ENCODE data around the gene EGFL7. TPM values are rescaled to one million over a fixed set of nuclear protein-coding genes. Genes with fewer than 3 reads are reported as not detected.

EGFL7 gene
- polyA plus RNA-seq, 3 donors: 34.4 to 456 (median 158) TPM

DNA sequence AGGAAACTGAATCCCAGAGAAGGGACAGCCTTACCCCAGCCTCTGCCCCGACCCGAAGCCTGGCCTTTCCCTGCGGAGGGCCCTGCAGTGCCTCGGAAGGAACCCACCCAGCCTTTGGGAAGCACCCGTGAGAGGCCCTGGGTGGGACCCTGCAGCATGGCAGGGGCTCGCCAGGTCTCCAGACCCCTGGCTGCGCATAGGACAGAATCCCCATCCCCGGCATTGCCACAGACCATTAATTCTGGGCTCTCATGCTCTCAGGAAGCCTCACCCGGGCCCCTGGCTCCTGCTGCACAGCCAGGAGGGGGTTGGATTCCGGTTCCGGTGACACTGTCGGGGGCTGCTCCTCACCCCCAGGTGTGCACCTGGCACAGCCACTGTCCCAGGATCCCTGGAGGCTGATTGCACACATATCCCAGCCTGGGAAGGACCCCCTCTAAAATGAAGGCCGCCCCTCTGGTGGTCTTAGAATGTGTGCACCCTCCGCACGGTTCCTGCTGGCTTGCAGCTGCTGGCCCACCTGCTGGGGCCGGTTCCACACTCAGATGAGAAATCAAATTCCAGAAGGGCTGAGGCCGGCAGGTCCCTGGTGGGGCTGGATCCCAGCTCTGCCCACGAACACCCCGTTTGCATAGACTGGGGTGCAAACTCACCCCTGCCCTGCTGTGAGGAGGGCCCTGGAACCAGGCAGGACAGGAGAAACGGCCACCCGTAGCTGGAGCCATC is 4.7 kb downstream of the EGFL7 start:
- WGBS, 3 donors: 45 to 73% (median 55%) methylated on average over 20 to 21 of the region's 21 CpGs

DNA sequence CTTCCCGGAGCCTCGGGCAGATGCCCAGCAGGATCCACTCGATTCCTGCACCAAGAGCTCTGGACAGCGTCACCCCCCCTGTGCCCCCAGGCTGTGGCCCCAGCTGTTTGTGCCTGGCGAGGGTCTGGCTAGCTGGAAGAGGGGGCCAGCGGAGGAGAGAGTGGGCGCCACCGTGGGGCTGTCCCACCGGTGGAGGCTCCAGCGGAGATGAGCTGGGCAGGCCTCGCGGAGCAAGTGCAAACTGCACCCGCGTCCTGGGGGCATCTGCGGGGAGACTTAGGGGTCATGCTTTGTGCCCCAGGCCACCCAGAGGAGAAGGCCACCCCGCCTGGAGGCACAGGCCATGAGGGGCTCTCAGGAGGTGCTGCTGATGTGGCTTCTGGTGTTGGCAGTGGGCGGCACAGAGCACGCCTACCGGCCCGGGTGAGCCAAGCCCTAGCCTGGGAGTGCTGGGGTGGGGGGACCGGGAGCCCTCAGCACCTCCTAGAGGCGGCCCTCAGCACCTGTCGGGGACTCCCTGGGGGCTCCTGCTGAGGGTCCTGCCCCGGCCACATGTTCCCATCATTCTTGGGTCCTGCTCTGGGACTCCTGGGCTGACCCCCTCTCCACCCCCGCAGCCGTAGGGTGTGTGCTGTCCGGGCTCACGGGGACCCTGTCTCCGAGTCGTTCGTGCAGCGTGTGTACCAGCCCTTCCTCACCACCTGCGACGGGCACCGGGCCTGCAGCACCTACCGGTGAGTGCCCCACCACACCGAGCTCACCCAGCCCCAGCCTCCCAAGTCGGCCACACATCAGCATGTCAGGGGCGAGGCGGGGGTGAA is 5.4 kb downstream of the EGFL7 start:
- no peak overlapping the region for H3K27ac ChIP-seq (ENCODE audit: low read depth, low read length)
- 52 to 64% (median 59%) methylated on average over 40 of the region's 40 CpGs for WGBS, 3 donors

More for the DNA sequence above, 4.7 kb downstream of the EGFL7 start:
- no peak overlapping the region for H3K27ac ChIP-seq (ENCODE audit: low read depth, low read length)

DNA sequence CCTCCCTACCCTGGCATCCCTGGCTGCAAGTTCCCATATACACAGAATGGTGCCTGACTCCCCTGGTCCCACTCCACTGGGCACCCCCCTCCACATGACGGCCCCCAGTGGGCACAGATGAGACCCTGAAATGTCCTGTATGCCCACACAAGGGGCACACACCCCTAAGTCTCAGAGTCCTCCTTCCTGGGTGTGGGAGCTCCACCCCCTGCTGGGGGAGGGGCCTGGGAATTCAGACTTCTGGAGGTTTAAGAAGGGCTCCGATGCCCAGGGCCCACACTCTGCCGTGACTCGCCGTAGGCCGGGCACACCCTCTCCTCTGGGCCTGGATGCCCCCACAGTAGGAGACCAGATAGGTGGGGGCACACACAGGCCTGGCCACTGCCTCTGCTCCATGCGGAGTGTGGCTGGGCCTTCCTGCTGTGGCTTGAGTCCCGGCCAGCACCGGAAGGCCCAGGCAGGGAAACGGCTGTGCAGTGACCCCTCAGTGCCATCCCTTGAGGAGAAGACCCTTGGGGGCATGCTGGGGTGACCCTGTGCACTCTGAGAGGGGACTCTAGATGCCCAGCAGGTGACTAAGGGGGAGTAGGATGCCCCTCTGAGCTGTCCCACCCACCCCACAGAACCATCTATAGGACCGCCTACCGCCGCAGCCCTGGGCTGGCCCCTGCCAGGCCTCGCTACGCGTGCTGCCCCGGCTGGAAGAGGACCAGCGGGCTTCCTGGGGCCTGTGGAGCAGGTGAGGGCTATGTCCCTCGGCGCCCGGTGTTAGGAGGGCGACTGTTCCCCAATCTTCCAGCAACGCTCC is 6.5 kb downstream of the EGFL7 start:
- H3K27ac ChIP-seq (ENCODE audit: low read depth, low read length): no peak overlapping the region
- 52 to 62% (median 55%) methylated on average over 23 of the region's 23 CpGs for WGBS, 3 donors

DNA sequence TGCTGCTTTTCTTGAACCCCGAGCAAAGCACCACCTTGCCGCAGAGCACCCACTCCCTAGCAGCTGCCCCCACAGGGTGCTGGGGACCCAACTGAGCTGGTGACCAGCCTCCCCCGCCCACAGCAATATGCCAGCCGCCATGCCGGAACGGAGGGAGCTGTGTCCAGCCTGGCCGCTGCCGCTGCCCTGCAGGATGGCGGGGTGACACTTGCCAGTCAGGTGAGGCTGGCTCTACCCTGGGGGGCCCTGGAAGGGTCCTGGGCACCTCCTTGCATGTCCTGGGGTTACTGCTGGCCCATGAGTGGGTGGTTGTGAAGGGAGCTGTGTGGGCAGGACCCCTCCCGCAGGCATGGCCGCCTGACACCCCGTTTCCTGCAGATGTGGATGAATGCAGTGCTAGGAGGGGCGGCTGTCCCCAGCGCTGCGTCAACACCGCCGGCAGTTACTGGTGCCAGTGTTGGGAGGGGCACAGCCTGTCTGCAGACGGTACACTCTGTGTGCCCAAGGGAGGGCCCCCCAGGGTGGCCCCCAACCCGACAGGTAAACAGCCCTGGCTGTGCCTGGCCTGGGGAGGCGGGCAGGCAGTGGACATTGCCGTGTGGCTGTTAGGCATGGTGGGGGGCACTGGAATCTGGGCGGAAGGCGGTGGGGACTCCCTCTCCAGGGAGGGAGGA is 7.2 kb downstream of the EGFL7 start:
- WGBS, 3 donors: 39 to 48% (median 48%) methylated on average over 23 of the region's 23 CpGs
- no peak overlapping the region for H3K27ac ChIP-seq (ENCODE audit: low read depth, low read length)

DNA sequence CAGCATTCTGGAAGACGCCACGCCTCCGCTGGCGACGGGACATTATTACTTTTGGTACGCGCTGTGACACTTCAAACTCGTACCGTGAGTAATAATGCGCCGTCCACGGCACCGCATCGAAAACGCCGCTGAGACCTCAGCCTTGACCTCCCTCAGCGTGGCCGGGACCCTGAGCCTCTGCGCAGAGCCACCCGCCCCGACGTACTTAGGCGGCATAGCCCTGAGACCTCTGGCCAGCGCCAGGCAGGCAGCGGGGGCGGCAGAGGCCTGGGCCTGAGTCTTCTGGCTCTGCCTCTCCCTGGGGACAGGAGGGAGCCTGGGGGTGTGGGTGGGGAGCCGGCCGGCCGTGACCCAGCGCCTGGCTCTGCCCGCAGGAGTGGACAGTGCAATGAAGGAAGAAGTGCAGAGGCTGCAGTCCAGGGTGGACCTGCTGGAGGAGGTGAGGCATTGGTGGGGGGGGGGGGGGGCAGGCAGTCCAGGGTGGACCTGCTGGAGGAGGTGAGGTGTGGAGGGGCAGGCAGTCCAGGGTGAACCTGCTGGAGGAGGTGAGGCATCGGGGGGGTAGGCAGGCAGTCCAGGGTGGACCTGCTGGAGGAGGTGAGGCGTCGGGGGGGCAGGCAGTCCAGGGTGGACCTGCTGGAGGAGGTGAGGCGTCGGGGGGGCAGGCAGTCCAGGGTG is 8.0 kb downstream of the EGFL7 start:
- 61 to 67% (median 61%) methylated on average over 34 to 36 of the region's 36 CpGs for WGBS, 3 donors

DNA sequence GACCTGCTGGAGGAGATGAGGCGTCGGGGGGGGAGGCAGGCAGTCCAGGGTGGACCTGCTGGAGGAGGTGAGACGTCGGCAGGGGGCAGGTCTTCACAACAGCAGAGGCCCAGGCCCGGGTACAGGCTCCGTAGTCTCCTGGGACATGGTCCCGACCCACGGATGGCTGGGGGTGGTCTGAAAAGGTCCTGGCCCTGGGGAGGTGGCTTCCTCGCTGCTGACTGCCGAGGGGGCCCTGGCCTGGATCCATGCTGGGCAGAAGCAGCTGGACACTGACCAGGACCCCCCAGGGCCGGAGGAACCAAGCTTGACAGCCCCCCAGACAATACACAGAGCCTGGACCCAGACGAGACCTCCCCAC is 8.5 kb downstream of the EGFL7 start:
- WGBS, 3 donors: 15 to 41% (median 33%) methylated on average over 8 to 12 of the region's 12 CpGs
- no peak overlapping the region for H3K27ac ChIP-seq (ENCODE audit: low read depth, low read length)

More for the DNA sequence above, 8.0 kb downstream of the EGFL7 start:
- no peak overlapping the region for H3K27ac ChIP-seq (ENCODE audit: low read depth, low read length)

DNA sequence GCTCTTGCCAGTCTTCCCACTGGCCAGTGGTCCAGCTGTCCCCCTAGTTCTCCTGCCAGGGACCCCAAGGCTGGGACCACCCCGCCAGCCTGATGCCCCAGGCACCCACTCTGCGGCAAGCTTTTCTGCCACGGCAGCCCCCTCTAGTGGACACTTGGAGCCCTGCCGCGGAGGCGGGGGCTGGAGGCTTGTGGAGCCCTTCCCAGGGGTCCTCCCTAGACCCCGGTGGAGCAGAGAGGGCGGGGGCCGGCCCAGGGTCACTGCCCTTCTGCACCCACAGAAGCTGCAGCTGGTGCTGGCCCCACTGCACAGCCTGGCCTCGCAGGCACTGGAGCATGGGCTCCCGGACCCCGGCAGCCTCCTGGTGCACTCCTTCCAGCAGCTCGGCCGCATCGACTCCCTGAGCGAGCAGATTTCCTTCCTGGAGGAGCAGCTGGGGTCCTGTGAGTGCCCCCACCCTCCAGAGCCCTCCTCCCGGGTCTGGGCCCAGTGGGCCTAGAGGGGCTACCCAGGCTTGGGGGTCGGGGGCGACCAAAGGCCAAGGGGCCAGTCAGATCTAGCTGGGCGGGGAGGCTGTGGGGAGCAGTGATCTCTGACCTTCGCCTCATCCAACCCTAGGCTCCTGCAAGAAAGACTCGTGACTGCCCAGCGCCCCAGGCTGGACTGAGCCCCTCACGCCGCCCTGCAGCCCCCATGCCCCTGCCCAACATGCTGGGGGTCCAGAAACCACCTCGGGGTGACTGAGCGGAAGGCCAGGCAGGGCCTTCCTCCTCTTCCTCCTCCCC is 9.1 kb downstream of the EGFL7 start:
- WGBS, 3 donors: 38 to 56% (median 48%) methylated on average over 23 to 27 of the region's 27 CpGs
- H3K27ac ChIP-seq (ENCODE audit: low read depth, low read length): no peak overlapping the region

DNA sequence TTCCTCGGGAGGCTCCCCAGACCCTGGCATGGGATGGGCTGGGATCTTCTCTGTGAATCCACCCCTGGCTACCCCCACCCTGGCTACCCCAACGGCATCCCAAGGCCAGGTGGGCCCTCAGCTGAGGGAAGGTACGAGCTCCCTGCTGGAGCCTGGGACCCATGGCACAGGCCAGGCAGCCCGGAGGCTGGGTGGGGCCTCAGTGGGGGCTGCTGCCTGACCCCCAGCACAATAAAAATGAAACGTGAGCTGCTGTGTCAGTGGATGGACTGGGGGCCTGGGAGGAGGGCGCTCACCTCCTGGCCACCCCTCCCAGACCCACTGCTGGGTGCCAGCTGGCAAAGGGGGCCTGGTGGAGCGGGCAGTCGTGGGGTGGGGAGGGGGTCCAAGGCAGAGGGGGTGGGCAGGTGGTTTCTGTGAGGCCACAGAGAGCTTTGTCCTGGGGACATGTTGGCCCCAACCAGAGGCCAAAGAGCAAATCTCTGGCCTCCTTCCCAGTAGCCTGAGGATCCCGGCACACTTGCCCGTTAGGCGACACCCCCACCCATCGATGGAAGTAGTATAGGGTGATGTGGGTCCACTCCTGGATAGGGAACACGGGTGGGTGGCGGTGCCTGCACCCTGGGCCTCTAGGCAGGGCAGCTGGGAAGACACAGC is 9.8 kb downstream of the EGFL7 start:
- no peak overlapping the region for H3K27ac ChIP-seq (ENCODE audit: low read depth, low read length)
- 52 to 58% (median 58%) methylated on average over 12 to 14 of the region's 14 CpGs for WGBS, 3 donors

DNA sequence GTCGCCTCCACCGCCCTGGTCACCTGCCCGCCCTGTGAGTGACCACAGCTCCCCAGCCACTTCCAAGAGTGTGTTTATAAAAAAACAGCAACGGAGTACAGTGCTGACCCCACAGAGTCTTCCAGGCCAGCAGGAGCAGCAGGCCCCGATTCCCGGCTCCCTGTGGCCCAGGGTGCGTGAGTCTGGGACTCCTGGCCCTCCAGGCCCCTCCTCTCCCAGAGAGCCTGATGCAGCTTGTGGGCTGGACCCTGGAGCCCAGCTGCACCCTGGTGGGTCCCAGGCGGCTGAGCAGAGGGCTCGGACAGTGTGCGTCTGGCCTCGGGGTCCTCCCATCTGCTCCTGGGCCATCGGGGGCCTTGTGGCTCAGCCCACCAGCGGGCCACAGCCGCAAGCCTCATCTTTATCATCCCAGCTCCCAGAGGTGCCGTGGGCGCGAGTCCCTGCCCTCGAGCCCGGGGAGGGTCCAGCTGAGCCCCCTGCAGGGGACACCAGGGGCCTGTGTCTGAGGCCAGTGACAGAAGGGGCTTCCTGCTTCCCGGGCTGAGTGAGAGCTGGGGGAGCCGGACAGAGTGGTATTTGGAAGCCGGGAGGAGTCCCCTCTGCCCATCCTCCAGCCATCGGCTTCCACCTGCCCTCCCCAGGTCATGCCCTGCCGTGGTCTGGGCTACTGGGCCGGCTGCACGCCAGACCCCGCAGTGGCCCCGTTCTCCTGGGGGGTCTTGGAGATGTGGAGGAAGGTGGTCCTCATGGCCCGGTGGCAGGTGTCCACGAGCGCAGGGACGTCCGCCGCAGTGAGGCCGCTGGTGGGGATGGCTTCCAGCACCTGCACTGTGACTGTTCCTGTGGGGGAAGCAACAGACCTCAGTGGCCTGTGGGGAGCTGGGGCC is 10.6 kb downstream of the EGFL7 start:
- H3K27ac ChIP-seq (ENCODE audit: low read depth, low read length): no peak overlapping the region
- WGBS, 3 donors: 63 to 85% (median 71%) methylated on average over 28 to 35 of the region's 35 CpGs

DNA sequence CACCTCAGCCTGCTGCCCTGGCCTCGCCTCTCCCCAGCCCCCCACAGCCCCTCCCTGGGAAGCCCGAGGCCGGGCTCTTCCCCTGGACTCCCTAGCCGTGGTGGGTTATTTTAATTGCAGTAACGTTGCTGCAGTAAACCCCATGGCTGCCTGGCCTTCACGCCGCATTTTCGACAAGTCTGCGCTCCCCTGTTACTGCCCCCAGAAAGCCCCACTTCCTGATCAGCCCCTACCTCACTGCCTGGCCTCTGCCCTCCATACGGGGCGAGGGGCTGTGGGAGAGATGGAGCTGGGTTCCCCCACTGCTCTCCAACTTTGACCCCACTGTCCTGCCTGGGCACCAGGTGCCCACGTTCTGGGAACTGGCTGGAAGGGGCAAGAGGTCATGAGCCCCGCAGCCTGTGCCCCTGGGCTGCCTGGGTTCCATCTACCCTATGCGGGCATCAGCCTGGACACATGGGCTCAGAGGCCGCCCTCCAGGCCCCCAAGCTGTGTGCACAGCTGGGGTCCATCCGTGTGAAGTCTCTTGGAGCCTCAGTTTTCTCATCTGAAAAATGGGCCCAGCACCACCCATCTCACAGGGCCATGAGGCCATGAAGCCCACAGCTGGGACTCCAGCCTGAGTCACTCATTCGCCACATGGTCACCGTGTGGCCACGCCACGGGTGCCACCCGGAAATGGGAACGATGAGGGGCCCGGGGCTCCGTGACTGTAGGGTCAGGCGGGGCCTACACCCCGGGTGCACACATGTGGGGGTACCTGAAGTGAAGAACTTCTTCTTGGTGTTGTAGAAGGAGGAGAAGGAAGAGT is 11.5 kb downstream of the EGFL7 start:
- H3K27ac ChIP-seq (ENCODE audit: low read depth, low read length): no peak overlapping the region
- 69 to 81% (median 73%) methylated on average over 26 of the region's 26 CpGs for WGBS, 3 donors

DNA sequence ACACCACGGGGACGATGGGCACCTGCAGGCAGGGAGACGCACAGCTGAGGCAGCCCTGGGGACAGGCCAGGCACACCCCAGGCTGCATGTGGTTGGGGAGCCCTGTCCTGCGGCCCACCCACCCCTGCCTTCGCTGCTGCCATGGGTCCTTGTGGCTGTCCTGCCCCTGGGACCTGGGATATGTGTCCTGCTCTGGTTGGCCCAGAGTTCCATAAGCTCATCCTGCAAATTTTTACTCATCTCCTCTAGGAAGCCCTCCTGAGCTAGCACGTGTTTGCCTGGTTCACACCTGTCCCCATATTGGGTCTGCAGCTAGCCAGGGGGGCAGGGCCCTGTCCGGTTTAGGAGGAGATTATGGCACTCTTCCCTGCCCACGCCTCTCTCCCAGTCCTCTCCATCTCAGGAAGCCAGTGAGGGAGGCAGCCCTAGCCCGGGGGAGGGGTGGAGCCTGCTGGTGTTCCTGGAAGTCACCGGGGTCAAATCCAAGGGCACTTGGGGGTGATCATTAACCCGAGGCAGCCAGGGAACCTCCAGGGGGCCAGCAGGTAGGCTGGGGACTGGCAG is 12.2 kb downstream of the EGFL7 start:
- 44 to 64% (median 60%) methylated on average over 9 to 11 of the region's 11 CpGs for WGBS, 3 donors
- H3K27ac ChIP-seq (ENCODE audit: low read depth, low read length): no peak overlapping the region

DNA sequence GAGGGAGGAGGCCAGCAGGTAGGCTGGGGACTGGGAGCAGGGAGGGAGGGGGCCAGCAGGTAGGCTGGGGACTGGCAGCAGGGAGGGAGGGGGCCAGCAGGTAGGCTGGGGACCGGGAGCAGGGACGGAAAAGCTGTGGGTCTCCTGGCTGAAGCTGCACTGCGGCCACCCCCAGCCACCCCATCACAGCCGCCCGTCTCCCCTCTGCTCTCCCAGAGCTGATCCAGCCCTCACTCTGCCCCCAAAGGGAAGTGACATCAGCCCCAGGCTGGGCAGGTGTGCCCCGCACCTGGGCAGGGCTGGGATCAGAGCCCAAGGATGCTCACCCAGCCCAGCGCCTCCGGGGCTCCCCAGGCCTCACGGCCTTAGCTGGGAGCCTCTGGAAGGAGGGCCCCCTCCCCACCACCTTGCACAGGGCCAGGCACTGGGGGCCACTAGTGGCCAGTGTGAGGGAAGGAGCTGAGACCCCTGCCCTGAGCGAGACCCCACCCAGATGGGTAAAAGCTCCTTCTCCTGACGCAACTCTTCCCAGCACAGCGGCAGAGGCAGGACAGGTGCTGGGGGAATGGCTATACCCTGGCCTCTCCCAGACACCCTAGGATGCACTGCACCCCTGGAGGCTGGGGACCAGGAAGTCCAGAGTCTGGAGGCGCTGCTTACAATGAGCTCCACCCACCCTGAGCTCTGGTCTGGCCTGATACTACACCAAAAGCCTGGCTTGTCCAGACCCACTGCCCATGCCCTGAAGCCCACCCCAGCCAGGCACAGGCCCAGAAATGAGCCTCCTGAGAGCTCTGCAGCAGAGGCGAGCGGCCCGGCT is 13.0 kb downstream of the EGFL7 start:
- no peak overlapping the region for H3K27ac ChIP-seq (ENCODE audit: low read depth, low read length)
- 63 to 87% (median 79%) methylated on average over 14 to 16 of the region's 16 CpGs for WGBS, 3 donors

DNA sequence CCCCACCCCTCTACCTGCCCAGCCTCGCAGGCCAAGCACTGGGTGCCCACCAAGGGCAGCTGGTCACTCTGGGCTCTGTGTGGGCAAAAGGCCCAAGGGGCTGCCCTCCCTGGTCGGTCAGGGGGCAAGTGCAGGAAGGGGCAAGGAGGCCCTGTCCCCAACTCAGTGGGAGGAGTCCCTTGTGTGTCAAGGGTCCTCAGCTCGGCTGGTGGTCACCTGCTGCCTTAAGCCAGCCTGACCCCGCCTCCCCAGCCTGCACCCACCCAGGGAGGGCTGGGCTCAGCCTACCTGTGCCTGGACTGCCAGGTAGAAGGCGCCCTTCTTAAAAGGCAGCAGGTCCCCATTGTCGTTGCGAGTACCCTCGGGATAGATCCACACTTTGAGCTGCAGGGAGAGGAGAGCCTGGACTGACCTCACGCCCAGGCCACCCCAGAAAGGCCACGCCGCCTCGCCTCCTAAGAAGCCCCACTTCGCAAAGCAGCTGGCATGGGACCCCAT is 13.6 kb downstream of the EGFL7 start:
- H3K27ac ChIP-seq (ENCODE audit: low read depth, low read length): no peak overlapping the region
- WGBS, 3 donors: 92 to 95% (median 93%) methylated on average over 12 to 13 of the region's 13 CpGs

All from adipose tissue (tissue), 3 donors.